Panc1 (cell line): Measurements from ENCODE around the gene CDK2AP2.

Experiments
- POLR2AphosphoS5 ChIP-seq: IDR thresholded peaks from 2 replicates; pipeline ENCODE4 v1.6.1; 2012; ENCODE audit warnings: mild to moderate bottlenecking, low read depth, low read length, moderate library complexity
- TCF7L2 ChIP-seq: IDR thresholded peaks from 2 replicates; pipeline ENCODE4 v1.6.1; 2011; ENCODE audit warnings: mild to moderate bottlenecking, low read depth, low read length, inconsistent platforms
- TF ChIP-seq, protein P1 (sequence below): fragments of 450-650 bp; IDR thresholded peaks from 2 replicates; pipeline ENCODE4 v1.5.1; 2017; ENCODE audit warnings: mild to moderate bottlenecking

- TF ChIP-seq, protein P1, sequence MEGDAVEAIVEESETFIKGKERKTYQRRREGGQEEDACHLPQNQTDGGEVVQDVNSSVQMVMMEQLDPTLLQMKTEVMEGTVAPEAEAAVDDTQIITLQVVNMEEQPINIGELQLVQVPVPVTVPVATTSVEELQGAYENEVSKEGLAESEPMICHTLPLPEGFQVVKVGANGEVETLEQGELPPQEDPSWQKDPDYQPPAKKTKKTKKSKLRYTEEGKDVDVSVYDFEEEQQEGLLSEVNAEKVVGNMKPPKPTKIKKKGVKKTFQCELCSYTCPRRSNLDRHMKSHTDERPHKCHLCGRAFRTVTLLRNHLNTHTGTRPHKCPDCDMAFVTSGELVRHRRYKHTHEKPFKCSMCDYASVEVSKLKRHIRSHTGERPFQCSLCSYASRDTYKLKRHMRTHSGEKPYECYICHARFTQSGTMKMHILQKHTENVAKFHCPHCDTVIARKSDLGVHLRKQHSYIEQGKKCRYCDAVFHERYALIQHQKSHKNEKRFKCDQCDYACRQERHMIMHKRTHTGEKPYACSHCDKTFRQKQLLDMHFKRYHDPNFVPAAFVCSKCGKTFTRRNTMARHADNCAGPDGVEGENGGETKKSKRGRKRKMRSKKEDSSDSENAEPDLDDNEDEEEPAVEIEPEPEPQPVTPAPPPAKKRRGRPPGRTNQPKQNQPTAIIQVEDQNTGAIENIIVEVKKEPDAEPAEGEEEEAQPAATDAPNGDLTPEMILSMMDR: no peak
- no peak for TF ChIP-seq TCF7L2
- no peak for TF ChIP-seq POLR2AphosphoS5
These were observed 20.4 kb upstream of the CDK2AP2 start for GRCh38 chr11:67528376-67528775.
